Measurements from ENCODE around the gene NDUFA8. TPM values are rescaled to one million over a fixed set of nuclear protein-coding genes. Genes with fewer than 3 reads are reported as not detected.

The NDUFA8 gene
- total and polyA plus RNA-seq, 10 of the 15 experiments (the other 5 are each of a cell fraction or from before 2014, with no cell fraction given) = 44.9 to 159 (median 90.8) TPM

DNA sequence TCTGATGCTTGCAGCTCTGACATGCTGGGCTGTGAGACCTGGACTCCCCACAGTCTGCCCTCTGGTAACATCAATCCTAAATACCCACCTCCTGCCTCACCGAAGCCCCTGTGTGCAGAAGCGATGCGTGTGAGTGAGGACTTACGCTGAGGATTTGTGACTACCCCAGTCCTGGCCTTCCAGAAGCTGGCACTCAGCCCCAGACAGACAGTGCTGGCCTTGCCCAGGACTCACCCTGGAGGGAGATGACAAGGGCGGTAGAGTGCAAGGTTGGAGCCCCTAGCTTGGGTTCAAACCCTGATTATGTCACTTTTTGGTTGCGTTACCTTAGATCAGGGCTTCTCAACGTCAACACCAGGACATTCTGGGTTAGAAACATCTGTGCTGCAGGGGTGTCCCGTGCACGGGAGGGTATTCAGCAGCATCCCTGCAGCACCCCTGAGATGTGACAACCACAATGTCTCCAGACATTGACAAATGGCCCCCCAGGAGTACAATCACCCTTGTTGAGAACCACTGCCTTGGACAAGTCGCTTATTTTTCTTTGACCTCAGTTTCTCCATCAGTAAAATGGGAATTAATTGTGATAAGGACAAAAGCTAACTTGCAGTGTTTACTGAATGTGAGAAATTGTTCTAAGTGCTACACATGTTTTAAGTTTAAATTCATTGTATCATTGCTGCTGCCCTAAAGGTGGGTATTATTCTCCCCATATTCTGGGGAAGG lies 43.0 kb downstream of the NDUFA8 start:
- no peak overlapping the region for H3K27ac ChIP-seq (ENCODE audit: control insufficient read depth, insufficient read depth)
- in situ Hi-C loops (cut with MboI) = no loop called here
- no peak for TF ChIP-seq CBFB (IDR thresholded peaks at IDR 0.05; ENCODE audit: low read depth)
- no peak for TF ChIP-seq ZZZ3 (IDR thresholded peaks at IDR 0.05; ENCODE audit: control insufficient read depth, insufficient read length, low read depth)
- TF ChIP-seq RFX5 (IDR thresholded peaks at IDR 0.05; ENCODE audit: low read depth, low read length) = no peak
- TF ChIP-seq ZSCAN29 (IDR thresholded peaks at IDR 0.05) = no peak
- no peak for TF ChIP-seq RELA (IDR thresholded peaks at IDR 0.05; ENCODE audit: borderline replicate concordance, partially characterized antibody)
- TF ChIP-seq POLR2A (IDR thresholded peaks at IDR 0.05; ENCODE audit: low read depth, low read length) = no peak
- no peak for TF ChIP-seq WRNIP1 (IDR thresholded peaks at IDR 0.05; ENCODE audit: borderline replicate concordance, low read depth, low read length)
- no peak for TF ChIP-seq MYB (IDR thresholded peaks at IDR 0.05; ENCODE audit: borderline replicate concordance, low read depth, low read length)
- no peak for TF ChIP-seq SIX5 (IDR thresholded peaks at IDR 0.05; ENCODE audit: low read depth, low read length, severe bottlenecking)
- no peak for TF ChIP-seq EGR1 (IDR thresholded peaks at IDR 0.05; ENCODE audit: borderline replicate concordance in 1 of 2, low read depth in 2 of 2, low read length in 2 of 2)
- no peak for TF ChIP-seq NR2C1 (IDR thresholded peaks at IDR 0.05)
- TF ChIP-seq KDM1A (IDR thresholded peaks at IDR 0.05; ENCODE audit: borderline replicate concordance) = no peak
- H3K9me3 ChIP-seq (replicated peaks; ENCODE audit: control insufficient read depth, insufficient read depth, low read length) = no peaks in the 10 kb centered on the region; the same call in 1 of the 3 replicates
- POLR2A ChIA-PET = no interaction called here
- H3K4me1 ChIP-seq (ENCODE audit: control insufficient read depth, insufficient read depth, low read length) = no peaks in the 10 kb centered on the region
- no peak overlapping the region for H3K4me3 ChIP-seq
- ATAC-seq = no peak
- DNase-seq (ENCODE audit: low read depth, low spot score) = no peak
- BruUV-seq (replicated peaks) = no TSS peak
- intact Hi-C loops (cut with micrococcal nuclease; ENCODE audit: unreplicated experiment) = no loop called here
- RAD21 ChIA-PET (ENCODE audit: unreplicated experiment) = interaction anchor here (0.6 kb wide), 1 partner anchor 235 kb away, joined by 3 read pairs; no protein-coding TSS in a partner anchor
- SMC1A ChIA-PET (ENCODE audit: uncharacterized antibody, unreplicated experiment) = interaction anchor here (2.6 kb wide), 1 partner anchor 18 kb away, joined by 12 read pairs; no protein-coding TSS in a partner anchor
- CTCF ChIA-PET = interaction anchor here (1.0 to 11.7 kb wide), 4 partner anchors 14 to 235 kb away, joined by 3 to 190 read pairs (median 13); no protein-coding TSS in a partner anchor
- H3K4me2 ChIP-seq (ENCODE audit: control insufficient read depth, insufficient read depth) = no peak overlapping the region
- WGBS (ENCODE audit: insufficient coverage, insufficient replicate concordance, low lambda C conversion rate, missing lambda C conversion rate) = 56% methylated on average over 10 of the region's 10 CpGs
- H3K36me3 ChIP-seq (ENCODE audit: control insufficient read depth in 2 of 2, insufficient read depth in 2 of 2, low read length in 1 of 2) = no peaks in the 10 kb centered on the region
- FAIRE-seq = no peak
- no peak overlapping the region for H3K9ac ChIP-seq (ENCODE audit: control insufficient read depth, insufficient read depth, low read length)
- H3K27me3 ChIP-seq (replicated peaks in 1 of 2; ENCODE audit: control insufficient read depth in 2 of 2, insufficient read depth in 2 of 2, low read length in 1 of 2) = no peaks in the 10 kb centered on the region
- no peaks in the 10 kb centered on the region; the same call in 1 of the 2 replicates for H4K20me1 ChIP-seq (ENCODE audit: control insufficient read depth, insufficient read depth)
- no peak overlapping the region for H2AFZ ChIP-seq (ENCODE audit: control insufficient read depth, low read depth, low read length)
- H3K79me2 ChIP-seq (ENCODE audit: control insufficient read depth, insufficient read depth, low read length) = no peaks in the 10 kb centered on the region

All from GM12878 (cell line).